ENCODE data around the gene PSMA6.
"Not testable (repeated sequence)": the region's sequence is repeated elsewhere in the genome, so short reads cannot be mapped to it uniquely, and the experiment has no call there.

PSMA6 gene

GRCh38 chr14:35285168-35286002, 6.8 kb upstream of the PSMA6 start:
- DNase-seq = peak; percentile 82

DNA sequence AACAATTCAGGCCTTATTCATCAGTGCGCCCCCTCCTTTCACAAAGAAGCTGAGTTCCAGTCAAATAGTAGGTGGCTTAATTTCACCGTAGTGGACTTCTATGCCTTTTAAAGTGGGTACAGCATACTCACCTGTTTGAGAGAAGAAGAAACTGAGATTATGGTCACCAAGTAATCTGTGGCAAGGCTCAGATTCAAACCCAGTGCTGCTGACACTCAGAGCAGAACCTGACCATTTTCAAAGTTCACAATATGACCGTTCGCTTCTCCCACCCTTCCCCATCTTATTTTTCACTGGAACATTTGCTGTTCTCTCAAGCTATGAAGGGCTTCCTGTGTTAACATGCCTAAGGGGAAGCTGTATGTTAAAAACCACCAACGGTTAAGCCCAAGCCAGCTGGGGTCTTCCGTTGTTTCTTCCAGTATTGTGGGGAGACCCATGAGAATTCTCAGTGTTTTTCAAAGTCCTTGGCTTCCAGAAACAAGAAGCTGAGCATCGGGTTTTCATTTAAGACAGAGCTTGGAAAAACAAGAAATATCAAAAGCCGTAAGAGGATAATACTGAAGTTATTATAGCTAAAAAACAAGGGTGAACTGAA, 6.1 kb upstream of the PSMA6 start:
- peak; percentile 45 for DNase-seq

GRCh38 chr14:35286707-35287106, 5.5 kb upstream of the PSMA6 start:
- peak; percentile 69 for DNase-seq

GRCh38 chr14:35287431-35288013, 4.7 kb upstream of the PSMA6 start:
- peak; percentile 73 for DNase-seq

GRCh38 chr14:35289623-35290022, 2.6 kb upstream of the PSMA6 start:
- no peak for DNase-seq

DNA sequence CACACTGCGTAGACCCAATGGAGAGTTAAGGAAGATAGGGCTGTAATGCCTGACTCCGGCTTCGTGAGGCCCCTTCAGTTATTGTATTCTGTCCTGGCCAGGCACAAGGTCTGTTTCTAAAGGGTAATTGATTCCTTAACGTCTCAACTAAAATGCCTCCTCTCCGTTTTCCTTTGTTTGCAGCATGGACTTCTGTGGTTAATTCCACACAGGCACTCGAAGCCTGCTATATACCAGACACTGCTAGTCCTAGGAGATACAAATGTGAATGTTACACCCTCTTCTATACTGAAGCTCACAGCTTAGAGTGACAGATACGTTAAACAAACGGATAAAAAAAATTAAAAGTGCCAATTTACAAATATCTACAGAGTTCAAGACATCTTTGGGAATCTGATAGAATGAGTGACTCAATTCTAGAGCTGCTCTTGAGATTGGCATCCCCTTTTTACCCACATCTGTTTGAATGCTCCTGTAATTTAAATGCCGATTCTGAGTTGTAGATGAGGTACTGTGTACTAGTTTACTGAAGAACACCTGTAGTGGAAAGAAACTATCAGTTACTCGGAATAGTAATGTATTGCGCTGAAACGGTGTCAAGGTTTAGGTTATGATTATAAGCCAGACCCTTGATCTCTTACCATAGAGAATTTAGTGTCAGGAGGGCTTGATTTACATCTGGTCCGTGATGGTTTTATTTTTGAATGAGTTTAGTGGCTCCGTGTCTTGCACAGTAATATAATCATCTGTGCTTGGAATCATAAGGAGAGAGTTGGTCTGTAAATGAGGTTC, 784 bp downstream of the PSMA6 start:
- peak; percentile 34 for DNase-seq

- DNase-seq = no peak
Measured at GRCh38 chr14:35295845-35296161, 3.6 kb downstream of the PSMA6 start.

GRCh38 chr14:35296545-35296944, 4.4 kb downstream of the PSMA6 start:
- no peak for DNase-seq

DNA sequence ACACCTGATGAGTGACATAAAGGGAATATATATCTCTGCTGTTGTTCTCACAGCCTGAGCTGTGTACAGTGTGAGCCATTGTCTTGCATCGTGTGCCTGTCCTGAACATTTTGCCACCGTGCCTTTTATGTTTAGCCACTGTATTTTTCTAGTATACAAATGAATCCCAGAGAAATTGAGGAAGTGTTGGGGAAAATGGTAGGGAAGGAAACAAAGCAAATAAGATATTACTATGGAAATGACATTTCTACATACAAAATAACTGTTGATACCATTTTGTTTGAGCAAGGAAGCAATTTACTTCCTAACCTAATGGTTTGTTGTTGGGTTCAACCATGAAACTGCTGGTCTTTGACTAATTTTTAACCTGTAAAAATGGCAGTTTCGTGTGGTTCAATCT, 5.5 kb downstream of the PSMA6 start:
- DNase-seq = no peak

- DNase-seq = no peak
Measured at GRCh38 chr14:35298351-35298750, 6.2 kb downstream of the PSMA6 start.

- peak; percentile 17 for DNase-seq
Measured at GRCh38 chr14:35299708-35300107, 7.5 kb downstream of the PSMA6 start.

DNA sequence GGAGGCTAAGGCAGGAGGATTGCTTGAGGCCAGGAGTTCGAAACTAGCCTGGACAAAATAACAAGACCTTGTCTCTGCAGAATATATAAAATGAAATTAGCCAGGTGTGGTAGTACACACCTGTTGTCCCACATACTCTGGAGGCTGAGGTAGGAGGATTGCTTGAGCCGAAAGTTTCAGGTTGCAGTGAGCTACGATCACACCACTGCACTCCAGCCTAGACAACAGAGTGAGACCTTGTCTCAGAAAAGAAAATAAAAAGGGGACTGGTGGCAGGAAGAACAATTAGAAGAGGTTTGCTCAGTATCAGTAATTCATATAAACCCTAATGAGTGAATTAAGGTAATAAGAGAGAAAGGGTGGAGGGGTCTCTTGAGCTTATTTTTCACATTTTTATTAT, 8.0 kb downstream of the PSMA6 start:
- DNase-seq = no peak

DNA sequence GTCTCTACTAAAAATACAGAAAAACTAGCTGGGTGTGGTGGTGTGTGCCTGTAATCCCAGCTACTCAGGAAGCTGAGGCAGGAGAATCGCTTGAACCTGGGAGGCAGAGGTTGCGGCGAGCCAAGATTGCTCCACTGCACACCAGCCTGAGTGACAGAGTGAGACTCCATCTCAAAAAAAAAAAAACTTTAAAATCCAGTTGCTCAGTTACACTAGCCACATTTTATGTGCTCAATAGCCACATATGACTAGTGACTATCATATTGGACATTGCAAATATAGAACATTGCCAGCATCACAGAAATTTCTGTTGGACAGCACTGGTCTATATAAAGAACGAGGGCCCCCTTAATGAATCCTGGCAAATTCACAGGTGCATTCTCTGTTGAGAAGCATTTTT, 9.2 kb downstream of the PSMA6 start:
- DNase-seq = not testable (repeated sequence)

- DNase-seq = peak; percentile 45
Measured at GRCh38 chr14:35301735-35302528, 9.8 kb downstream of the PSMA6 start.

GRCh38 chr14:35303149-35303935, 11.2 kb downstream of the PSMA6 start:
- DNase-seq = no peak

- no peak for DNase-seq
Measured at GRCh38 chr14:35304812-35305462, 12.8 kb downstream of the PSMA6 start.

DNA sequence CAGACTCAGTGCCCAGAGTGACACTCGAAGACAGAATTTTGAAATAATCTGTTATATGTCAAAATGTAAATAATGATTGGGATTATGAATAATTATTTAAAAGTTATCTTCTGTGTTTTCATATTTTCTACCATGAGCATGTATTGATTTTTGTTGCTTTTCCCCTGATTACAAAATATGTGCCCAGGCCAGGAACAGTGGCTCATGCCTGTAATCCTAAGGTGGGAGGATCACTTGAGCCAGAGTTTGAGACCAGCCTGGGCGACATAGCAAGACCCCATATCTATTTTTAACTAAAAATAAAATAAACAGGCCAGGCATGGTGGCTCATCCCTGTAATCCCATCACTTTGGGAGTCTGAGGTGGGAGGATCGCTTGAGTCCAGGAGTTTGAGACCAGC, 13.5 kb downstream of the PSMA6 start:
- no peak for DNase-seq

DNA sequence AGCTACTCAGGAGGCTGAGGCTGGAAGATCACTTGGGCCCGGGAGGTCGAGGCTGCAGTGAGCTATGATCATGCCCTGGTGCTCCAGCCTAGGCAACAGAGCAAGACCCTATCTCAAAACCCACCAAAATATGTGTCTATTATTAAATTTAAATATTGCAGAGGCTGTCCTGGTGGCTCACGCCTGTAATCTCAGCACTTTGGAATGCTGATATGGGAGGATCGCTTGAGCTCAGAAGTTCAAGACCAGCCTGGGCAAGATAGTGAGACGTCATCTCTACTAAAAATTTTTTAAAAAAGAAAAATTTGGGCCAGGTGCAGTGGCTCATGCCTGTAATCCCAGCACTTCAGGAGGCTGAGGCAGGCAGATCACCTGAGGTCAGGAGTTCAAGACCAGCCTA, 13.9 kb downstream of the PSMA6 start:
- no peak for DNase-seq

GRCh38 chr14:35317820-35318219, 25.6 kb downstream of the PSMA6 start:
- no peak for DNase-seq

GRCh38 chr14:35319509-35319908, 27.3 kb downstream of the PSMA6 start:
- DNase-seq = no peak

GRCh38 chr14:35320472-35320871, 28.3 kb downstream of the PSMA6 start:
- DNase-seq = no peak
